HUES6 (cell line): Measurements from ENCODE around the gene GLT1D1.

Source experiments
- H3K27ac ChIP-seq: 2 replicates; pipeline ENCODE4 v1.7.0; 2013; ENCODE audit warnings: low read depth, mild to moderate bottlenecking, low read length, inconsistent platforms
- H3K27me3 ChIP-seq: 2 replicates; pipeline ENCODE4 v1.6.1; 2013; ENCODE audit warnings: low read length; ENCODE audit not compliant: control insufficient read depth, insufficient read depth
- H3K36me3 ChIP-seq: 2 replicates; pipeline ENCODE4 v1.6.1; 2013; ENCODE audit warnings: low read length; ENCODE audit not compliant: control insufficient read depth, insufficient read depth
- H3K4me1 ChIP-seq: 2 replicates; pipeline ENCODE4 v1.6.1; 2013; ENCODE audit warnings: low read length; ENCODE audit not compliant: control insufficient read depth, insufficient read depth
- H3K4me3 ChIP-seq: 2 replicates; pipeline ENCODE4 v1.5.1; 2013; ENCODE audit warnings: low read depth, low read length
- H3K9ac ChIP-seq: one replicate; pipeline ENCODE4 v1.6.1; 2013; ENCODE audit warnings: mild to moderate bottlenecking, low read length
- H3K9me3 ChIP-seq: 2 replicates; pipeline ENCODE4 v1.6.1; 2013; ENCODE audit warnings: low read depth, low read length; ENCODE audit not compliant: control insufficient read depth, insufficient read depth

Gene GLT1D1

DNA sequence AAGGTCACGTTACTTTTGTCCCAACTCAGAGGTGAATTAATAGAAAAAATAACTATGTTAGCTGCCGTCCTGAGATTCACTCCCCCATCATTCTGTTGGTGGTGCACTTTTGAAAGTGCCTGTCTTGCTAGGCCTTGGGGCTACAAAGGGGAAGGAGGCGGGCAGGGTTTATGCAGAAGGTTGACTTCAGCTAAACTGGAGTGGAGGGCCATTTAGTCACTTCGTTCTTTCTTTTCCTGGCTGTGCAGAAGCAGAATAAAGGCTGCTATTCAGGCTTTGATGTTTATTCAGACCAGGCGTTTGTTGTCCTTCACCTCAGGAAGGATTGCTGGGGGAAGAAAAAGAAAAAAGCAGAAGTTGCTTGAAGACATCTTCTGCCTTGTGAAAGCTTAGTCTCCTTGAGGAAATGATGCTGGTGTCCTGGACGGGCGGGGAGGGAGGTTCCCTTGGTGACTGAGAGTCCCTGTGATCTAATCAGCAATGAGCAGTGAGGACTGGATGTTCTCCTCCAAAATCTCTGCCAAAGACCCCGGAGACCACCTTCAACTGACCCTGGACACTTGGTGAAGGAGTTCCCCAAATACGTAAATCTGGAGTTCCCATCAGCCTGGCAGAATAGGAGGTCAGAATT is 4.0 kb downstream of the GLT1D1 start:
- H3K9ac ChIP-seq, result no peak overlapping the region
- H3K4me1 ChIP-seq, result peaks cover 7% of the 10 kb centered on the region; the same call in 1 of the 2 replicates
- no peak overlapping the region for H3K4me3 ChIP-seq
- peaks cover 19% of the 10 kb centered on the region for H3K27me3 ChIP-seq
- no peak overlapping the region for H3K27ac ChIP-seq
- H3K9me3 ChIP-seq, result no peaks in the 10 kb centered on the region
- H3K36me3 ChIP-seq, result no peaks in the 10 kb centered on the region

DNA sequence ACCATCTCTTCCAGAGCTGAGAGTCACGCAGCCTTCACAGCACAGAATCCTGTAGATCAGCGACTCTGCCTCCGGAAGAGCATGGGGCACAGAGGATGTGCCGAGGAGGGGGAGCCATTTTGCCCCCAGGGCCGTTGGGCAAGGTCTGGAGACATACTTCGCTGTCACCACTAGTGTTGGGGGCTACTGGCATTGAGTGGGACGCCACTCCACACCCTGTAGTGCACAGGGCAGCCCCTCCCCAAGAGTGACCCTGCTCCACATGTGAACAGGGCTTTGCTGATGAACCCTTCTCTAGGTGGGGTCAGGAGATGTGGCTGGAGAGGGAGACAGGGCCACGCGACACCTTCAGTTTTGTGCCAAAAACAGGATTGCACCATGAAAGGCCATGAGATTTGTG is 6.0 kb downstream of the GLT1D1 start:
- H3K27ac ChIP-seq, result no peak overlapping the region
- peaks cover 7% of the 10 kb centered on the region; the same call in 1 of the 2 replicates for H3K4me1 ChIP-seq
- H3K4me3 ChIP-seq, result no peak overlapping the region
- H3K9me3 ChIP-seq, result no peaks in the 10 kb centered on the region
- no peaks in the 10 kb centered on the region for H3K36me3 ChIP-seq
- H3K9ac ChIP-seq, result no peak overlapping the region
- H3K27me3 ChIP-seq, result peaks cover 5% of the 10 kb centered on the region; the same call in 1 of the 2 replicates

DNA sequence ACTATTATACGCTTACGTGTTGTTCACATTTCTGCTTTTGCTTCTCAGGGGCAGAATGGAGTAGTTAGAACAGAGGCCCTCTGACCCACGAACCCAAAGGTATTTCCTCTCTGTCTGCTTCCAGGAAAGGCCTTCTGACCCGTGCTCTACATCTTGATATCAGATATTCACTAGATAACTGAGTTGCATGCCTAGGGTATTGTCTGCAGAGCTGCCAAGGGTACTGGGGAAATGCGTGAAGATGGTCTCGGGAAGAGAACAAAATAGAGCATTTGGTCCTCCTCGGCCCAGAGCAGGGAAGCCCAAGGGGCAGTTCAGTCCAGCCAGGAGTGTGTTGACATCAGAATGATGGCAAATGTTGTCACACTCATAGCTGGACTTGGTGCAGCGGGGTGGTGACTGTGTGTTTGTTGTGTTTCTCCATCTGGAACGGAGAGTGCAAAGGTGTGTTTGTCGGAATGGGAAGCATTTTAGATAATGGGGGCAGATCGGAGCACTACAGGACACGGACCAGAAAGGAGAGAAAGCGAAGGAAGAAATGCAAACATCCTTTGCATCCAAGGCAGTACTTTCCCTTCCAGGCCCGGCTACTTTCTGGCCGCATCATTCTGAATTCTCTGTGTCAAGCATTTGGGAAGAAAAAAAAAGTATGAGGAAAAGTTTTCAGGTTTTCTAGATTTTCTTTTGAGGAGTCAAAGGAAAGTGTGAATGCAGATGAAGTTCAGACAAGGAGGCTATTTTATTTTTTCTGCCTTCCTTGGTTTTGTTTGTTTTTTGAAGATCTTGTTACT is 8.1 kb downstream of the GLT1D1 start:
- Histone ChIP-seq H3K4me3 (no peak overlapping the region), H3K4me1 (peaks cover 7% of the 10 kb centered on the region; the same call in 1 of the 2 replicates), H3K27ac (no peak overlapping the region), H3K9me3 (no peaks in the 10 kb centered on the region), H3K9ac (no peak overlapping the region), H3K27me3 (no peaks in the 10 kb centered on the region), H3K36me3 (no peaks in the 10 kb centered on the region)

DNA sequence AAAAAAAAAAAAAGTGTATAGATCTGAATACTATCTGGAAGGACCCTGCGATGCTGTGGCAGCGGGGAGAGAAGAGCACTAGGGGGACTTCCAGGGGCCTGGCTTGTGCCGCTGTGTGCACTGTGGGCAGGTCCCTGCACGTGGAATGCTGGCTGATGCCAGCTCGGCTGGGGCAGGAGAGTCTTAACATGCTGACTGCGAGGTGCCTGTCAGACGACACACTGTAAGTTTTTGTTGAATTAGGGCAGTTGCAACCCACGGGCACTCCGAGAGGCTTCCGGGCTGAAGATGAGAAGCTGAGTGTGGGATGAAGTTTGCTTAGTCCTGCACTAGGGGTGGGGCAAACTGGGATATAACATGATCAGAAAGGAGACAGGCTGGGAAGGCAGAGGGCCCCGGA is 10.7 kb downstream of the GLT1D1 start:
- H3K4me1 ChIP-seq, result no peaks in the 10 kb centered on the region
- H3K36me3 ChIP-seq, result no peaks in the 10 kb centered on the region
- H3K27ac ChIP-seq, result no peak overlapping the region
- no peak overlapping the region for H3K9ac ChIP-seq
- no peaks in the 10 kb centered on the region for H3K27me3 ChIP-seq
- no peaks in the 10 kb centered on the region for H3K9me3 ChIP-seq
- no peak overlapping the region for H3K4me3 ChIP-seq

DNA sequence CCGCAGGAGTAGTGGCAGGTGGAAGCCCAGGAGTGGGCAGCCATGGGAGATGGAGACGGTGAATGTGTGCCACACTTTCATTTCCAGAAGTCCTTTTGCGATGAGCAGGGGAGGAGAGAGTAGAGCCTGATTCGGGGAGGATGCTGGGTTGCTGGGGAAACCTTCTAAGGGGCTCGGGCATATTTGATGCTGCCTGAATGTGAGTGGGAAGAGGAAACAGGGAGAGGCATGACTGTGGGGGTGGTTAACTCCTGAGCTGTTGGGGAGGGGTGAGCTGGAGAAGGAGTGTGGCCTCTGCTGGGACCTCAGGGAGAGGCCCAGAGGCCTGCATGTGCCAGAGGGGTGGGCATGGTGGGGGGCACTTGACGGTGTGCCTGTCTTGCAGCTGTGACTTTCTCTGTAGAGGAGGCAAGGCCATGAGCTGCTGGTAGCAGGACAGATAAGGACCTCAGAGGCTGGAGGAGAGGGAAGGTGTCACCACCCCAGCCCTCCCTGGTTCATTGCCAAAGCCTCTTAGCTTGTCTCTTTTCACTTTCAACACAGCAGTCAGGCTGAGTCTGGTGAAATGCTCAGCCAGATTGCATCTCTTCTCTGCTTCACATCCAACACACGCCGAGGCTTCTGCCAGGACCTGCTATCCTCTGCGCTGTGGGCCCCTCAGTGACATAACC is 11.4 kb downstream of the GLT1D1 start:
- Histone ChIP-seq H3K9ac (no peak overlapping the region), H3K27ac (no peak overlapping the region), H3K27me3 (no peaks in the 10 kb centered on the region), H3K36me3 (no peaks in the 10 kb centered on the region), H3K9me3 (no peaks in the 10 kb centered on the region), H3K4me3 (no peak overlapping the region), H3K4me1 (no peaks in the 10 kb centered on the region)

DNA sequence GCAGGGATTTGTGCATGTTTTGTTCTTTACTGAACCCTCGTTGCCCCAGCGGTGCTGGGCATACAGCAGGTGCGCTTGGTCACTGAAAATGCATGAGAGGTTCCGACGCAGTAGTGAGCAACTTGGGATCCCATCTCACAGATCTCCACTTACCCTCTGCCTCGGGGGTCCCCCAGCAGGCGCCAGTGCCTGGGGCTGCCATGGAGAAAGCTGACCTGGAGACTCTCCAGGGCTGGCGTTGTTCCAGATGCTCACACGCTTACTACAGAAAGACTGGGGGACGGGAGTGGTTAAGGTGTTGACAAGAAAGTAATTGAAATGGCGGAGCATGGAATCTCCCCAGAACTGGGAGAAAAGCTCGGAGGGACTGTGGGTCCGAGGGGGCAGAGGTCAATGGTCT is 14.2 kb downstream of the GLT1D1 start:
- no peaks in the 10 kb centered on the region for H3K9me3 ChIP-seq
- H3K36me3 ChIP-seq, result no peaks in the 10 kb centered on the region
- H3K4me3 ChIP-seq, result no peak overlapping the region
- no peaks in the 10 kb centered on the region for H3K27me3 ChIP-seq
- no peaks in the 10 kb centered on the region for H3K4me1 ChIP-seq
- H3K27ac ChIP-seq, result no peak overlapping the region
- no peak overlapping the region for H3K9ac ChIP-seq

DNA sequence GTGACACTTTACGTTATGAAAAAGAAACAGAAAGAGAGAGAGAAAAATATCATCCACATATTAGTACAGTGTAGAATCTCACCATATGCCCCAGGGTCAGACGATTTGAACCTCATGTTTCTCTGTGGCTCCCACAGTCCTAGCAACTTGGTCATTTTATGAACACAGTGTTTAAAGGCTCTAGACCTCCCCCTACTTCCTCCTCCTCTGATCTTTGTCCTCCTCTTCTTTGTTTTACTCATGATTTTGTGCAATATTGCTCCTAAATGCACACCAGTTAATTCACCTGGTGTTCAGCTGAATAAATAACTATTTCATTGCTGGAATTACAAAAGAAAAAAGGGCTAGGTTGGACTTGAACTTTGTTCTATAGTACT is 18.2 kb downstream of the GLT1D1 start:
- no peak overlapping the region for H3K9ac ChIP-seq
- no peaks in the 10 kb centered on the region for H3K27me3 ChIP-seq
- H3K9me3 ChIP-seq, result peaks cover 12% of the 10 kb centered on the region; the same call in 1 of the 2 replicates
- no peak overlapping the region for H3K4me3 ChIP-seq
- no peak overlapping the region for H3K27ac ChIP-seq
- no peaks in the 10 kb centered on the region for H3K36me3 ChIP-seq
- H3K4me1 ChIP-seq, result no peaks in the 10 kb centered on the region

DNA sequence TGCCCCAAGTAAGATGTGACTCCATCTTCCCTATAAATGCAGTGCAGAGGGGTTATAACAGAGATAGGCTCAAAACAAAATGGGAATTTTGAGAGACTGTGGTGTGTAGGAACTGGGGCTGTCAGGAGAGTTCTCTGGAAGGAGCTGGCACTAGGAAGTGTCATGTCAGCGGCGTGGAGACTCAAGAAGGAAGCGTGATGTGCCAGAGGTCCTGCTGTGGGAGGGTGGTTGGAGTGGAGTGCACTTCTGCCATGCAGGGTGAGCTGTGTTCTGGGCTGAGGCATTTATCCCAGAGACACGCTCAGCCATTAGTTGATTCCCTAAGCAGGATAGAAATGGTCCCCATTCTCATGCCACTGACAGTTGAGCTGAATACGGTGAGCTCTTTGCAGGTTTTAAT is 19.0 kb downstream of the GLT1D1 start:
- Histone ChIP-seq H3K4me1 (no peaks in the 10 kb centered on the region), H3K27me3 (no peaks in the 10 kb centered on the region), H3K36me3 (no peaks in the 10 kb centered on the region; the same call in 1 of the 2 replicates), H3K9ac (no peak overlapping the region), H3K27ac (no peak overlapping the region), H3K9me3 (peaks cover 18% of the 10 kb centered on the region), H3K4me3 (no peak overlapping the region)

DNA sequence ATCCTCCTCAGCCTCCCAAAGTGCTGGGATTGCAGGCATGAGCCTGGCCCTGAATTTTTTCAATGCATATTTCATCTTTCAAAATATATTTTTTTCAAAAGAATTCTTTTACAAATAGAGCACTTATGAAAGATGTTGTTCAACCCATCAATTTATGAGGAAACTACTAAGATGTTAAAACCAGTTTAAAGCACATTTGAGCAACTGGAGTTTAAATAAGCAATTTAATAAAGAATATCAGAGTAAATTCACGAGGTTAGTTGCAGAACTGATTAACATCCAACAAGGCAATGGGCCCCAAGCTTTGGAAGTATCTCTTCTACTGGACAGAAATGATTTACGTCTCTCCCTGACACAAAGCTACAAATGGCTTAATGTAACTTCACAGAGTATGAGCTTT is 23.3 kb downstream of the GLT1D1 start:
- H3K36me3 ChIP-seq, result peaks cover 5% of the 10 kb centered on the region; the same call in 1 of the 2 replicates
- H3K9me3 ChIP-seq, result peaks cover 27% of the 10 kb centered on the region
- H3K4me3 ChIP-seq, result no peak overlapping the region
- H3K9ac ChIP-seq, result no peak overlapping the region
- H3K27me3 ChIP-seq, result no peaks in the 10 kb centered on the region
- H3K4me1 ChIP-seq, result no peaks in the 10 kb centered on the region
- H3K27ac ChIP-seq, result no peak overlapping the region

DNA sequence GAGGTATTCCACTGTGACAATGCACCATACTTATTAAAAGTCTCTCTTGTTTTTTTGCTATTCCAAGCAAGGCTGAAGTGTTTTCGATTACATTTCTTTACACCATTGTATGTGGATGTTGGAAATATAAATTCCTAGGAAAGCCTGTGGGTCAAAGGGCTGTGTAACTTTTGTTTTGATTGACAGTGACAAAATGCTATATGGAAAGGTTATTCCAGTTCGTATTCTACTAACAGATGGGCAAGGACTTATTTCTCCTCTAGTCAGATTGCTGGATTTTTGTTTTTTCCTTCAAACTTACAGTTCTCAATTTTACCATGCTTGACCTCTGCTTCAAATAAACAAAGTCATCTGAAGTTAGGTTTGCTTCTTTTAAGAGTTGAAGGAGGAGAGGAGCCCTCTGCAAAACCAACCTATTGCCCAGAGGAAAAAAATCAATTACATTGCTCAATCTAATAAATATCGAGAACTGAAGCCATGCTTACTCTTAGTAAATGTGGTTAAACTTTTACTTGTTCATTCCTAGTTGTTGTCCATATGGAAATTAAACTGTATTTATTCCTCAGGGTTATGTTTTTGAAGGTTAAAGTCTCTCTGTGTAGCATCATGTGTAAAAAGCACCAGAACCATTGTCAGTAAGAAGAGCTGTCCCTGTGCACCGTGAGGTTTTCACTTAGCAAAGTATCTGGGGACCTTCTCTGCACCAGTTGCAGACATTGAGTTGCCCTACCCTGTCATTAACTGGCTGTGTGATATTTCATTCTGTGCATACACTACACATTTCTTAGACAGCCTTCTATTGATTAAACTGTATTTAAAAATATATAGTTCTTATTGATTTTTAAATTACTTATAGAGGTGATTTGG is 26.9 kb downstream of the GLT1D1 start:
- H3K36me3 ChIP-seq, result peaks cover 5% of the 10 kb centered on the region; the same call in 1 of the 2 replicates
- no peaks in the 10 kb centered on the region for H3K27me3 ChIP-seq
- no peak overlapping the region for H3K27ac ChIP-seq
- H3K9ac ChIP-seq, result no peak overlapping the region
- no peaks in the 10 kb centered on the region for H3K4me1 ChIP-seq
- H3K4me3 ChIP-seq, result no peak overlapping the region
- peaks cover 25% of the 10 kb centered on the region for H3K9me3 ChIP-seq
